D341Med (cell line): ENCODE measurements around the gene TAF13.

Experiments
- DNase-seq: peaks from one replicate; pipeline ENCODE4 v3.0.0; 2012; ENCODE audit warnings: low spot score

Gene TAF13

GRCh38 chr1:109075531-109076490 is at the start of gene TAF13:
TAF13 (minus strand) TSS chr1:109076003; CDS start chr1:109075947, 56 bp downstream.
- DNase-seq = peak; percentile 96

- DNase-seq = no peak
These were observed 44.6 kb upstream of the TAF13 start for GRCh38 chr1:109120356-109120755.

DNA sequence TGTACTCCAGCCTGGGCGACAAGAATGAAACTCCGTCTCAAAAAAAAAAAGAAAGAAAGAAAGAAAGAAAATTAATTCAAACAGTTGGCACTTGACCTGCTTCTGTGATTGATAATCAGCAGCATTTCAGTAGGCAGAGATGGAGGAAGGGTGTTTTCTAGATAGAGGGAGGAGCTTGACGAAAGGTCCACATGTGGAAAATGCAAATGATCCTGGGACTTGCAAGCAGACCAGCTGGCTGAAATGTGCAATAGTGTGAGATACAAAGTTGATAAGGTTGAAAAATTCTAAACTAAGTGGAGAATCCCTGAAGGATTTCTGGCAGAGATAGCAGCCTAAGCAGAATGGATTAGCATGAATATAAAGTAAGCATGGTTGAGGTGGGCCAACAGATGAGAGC is 42.3 kb upstream of the TAF13 start:
- no peak for DNase-seq

GRCh38 chr1:109116286-109116685 is 40.5 kb upstream of the TAF13 start:
- DNase-seq = no peak

DNA sequence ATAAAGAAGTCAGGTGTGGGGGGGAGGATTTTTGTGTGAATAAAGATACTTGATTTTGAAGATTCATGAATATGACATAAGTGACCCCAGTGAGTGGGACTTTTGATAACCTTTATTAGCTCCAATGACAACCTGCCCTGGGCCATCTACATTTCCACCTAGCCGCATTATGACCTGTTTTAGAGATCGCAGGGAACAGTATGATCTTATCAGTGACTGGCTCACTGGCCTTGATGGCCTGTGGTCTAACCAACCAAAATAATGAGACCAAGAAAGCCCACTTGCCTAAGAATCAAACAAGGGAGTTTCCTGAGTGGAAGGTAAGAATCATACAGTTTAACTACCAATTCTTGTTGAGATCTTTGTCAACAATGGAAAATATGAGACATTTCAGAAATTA is 39.9 kb upstream of the TAF13 start:
- no peak for DNase-seq

- no peak for DNase-seq
These were observed 38.5 kb upstream of the TAF13 start for GRCh38 chr1:109114342-109114674.

DNA sequence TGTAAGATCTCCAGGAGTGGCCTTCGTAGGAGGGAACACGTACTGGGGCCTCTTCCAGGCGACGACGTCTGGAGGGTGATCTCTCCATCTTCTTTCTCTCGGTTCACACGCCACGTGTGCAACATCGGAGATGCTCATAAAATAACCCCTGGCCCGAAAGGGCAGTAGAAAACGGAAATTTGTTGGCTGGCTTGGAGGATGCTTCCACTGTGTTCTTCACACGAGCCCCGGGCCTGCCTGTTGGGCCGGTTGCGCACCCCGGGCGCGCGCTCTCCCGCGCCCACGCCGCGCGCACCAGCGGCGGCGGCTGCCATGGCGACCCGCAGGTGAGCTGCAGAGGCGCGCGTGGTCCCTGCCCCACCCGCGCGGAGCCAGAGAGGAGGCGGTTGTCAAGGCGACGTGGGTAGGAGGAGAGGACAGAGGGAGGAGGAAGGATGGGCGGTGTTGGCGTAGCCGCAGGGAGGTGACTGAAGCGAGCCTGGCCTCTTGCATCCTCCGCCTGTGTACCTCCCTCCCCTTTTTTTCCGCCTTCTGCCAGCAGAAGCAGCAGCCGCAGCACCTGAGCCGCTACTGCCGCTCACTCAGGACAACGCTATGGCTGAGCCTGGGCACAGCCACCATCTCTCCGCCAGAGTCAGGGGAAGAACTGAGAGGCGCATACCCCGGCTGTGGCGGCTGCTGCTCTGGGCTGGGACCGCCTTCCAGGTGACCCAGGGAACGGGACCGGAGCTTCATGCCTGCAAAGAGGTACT is 38.0 kb upstream of the TAF13 start, which contains the start of gene ELAPOR1:
Gene ELAPOR1, plus strand, starts transcription at position 526 of the 752 bp plus-strand sequence. Its CDS starts 69 bp downstream, at position 595.
- peak; percentile 37 for DNase-seq

- peak; percentile 90 for DNase-seq
These were observed 37.0 kb upstream of the TAF13 start for GRCh38 chr1:109112652-109113285.

GRCh38 chr1:109112056-109112651 is 36.4 kb upstream of the TAF13 start:
- no peak for DNase-seq

- DNase-seq = no peak
These were observed 35.7 kb upstream of the TAF13 start for GRCh38 chr1:109111386-109112055.

DNA sequence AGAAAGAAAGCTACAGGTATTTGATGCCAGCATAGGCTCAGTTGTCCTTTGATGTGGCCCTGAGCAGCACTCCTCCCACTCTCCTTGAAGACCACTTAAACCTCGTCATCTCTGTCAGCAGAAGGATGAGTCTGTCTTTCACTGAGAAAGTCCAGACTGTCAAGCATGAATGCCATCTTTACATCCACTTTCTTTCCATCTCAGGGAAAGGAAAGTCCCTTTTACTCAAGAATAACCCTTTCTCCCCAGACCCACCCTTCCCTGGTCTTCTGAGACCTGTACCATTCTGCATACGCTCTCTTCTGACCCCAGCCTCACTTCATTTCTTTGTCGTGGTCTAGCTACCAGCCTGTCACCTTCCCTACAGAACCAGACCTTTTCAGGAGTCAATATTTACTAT is 34.1 kb upstream of the TAF13 start:
- no peak for DNase-seq

DNA sequence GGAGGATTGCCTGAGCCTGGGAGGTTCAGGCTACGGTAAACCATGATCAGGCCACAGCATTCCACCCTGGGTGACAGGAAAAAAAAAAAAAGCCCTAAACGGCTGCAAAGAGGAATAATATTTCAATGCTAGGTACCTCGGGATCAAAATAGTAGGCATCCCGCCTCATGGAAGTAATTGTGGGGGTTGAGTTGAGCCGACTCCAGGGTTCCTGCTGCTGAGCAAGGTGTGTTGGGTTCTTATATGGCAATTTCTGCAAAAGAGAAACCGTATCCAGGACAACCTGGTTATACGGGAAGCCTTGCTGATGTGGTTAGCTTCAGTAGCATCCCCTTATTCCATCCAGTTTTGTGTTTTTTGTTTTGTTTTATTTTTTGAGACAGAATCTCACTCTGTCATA is 32.0 kb upstream of the TAF13 start:
- no peak for DNase-seq

DNA sequence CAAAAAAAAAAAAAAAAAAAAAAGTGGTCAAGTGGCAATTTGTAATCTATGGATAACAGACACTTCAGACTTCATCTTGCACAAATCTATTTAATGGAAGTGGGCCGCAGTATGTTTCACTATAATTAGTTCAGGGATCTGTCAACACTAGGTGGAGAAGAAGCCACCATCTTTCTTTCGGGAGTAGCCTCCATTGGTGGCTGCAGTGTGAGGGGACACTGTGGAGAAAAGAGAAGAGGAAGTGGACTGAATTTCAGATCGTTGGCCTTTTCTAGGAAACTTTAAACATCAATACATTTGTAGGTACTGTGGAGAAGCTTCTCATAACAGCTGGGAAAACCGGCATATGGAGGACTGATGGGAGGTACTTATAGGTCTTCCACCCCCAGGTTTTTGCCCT is 30.1 kb upstream of the TAF13 start:
- DNase-seq = no peak

GRCh38 chr1:109104364-109105151 is 28.8 kb upstream of the TAF13 start:
- no peak for DNase-seq

DNA sequence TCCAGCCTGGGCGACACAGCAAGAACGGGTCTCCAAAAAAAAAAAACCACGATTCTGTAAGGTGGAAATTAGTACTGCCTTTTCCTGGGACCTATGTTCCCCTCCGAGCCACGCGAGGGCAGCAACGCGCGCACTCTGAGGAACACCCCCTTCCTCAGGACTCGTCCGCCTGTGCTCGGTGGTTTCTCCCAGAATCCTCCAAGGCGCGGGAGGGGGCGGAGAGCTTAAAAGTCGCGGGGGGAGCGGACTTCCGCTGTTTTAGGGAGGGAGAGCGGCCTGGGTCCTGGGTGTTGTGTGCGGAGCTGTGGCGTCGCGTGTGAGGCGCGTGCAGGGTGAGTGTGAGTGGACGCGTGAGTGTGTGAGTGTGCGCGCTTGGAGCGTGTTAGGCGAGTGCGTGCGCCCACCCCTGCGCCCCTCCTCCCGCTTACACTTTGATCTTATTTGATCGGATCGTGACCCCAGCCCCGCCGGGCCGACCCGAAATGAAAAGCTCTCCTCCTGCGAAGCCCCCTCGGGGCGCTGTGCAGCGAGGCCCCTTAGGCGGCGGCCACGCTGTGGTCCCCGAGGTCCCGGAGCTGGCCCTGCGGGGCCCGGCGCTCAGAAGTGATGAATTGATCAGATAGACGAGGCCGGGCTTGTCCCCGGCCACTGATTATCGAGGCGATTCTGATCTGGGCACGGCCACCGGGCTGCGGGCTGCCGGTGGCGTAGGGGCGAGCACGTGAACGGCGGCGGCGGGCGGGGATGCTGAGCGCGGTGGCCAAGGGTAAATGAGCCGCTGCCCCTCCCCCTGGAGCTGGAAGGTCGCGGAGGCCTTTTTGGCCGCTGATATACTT is 24.4 kb upstream of the TAF13 start:
- DNase-seq = peak; percentile 93

DNA sequence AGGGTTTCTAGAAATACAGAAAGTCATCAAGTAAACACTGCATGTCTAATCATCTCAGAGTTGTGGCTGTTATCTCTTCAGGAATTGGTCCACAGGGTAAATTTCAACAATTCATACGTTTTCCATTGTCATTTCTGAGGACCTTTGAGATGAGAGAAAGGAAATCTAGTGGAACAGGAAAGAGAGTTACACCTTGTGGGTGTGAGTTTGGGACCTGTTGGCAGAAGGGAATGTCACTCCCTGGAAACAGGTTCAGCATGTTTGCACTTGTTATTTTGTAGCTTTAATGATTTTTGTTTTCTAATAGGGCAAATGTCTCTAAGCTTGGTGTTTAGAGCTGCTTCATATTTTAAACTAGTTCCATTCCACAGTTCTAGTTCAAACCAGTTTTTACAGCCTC is 20.3 kb upstream of the TAF13 start:
- DNase-seq = no peak

GRCh38 chr1:109095631-109096030 is 19.8 kb upstream of the TAF13 start:
- DNase-seq = no peak

DNA sequence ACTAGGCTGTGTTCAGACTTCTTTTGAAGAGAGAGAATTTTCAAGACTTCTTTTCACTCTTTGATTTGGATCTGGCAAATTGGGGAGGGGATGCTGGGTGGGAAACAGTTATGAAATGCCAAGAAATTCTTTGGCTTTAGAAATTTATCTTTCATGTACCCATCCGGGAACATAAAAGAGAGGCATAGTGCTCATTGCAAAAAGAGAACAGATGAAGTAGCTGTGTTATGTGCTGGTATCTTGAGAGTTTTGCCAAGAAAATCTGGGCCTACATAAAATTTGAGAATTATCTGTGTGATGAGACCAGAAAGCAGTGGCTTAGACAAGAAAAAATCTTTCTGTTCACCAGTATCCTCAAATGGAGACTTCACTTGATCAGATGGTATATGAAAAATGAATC is 19.1 kb upstream of the TAF13 start:
- no peak for DNase-seq

DNA sequence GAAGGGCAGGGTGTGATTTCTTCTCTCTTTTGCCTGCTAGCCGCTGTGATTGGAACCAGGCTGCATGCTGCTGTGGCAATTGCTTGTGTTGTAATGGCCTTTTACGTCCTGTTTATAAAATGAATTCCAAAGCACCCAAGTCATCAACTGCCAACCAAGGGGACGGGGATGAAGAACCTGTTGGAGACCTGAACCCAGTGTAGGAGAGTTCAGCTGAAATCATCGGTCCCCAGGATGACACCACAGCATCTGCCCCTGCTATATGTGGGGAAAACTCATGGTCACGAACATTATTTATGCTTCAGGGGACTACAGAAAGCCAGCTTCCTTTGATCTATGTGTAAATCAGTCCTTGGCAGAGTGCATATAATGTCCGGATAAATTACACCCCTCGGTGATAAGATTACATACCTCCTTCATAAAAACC is 18.6 kb upstream of the TAF13 start:
- DNase-seq = no peak

DNA sequence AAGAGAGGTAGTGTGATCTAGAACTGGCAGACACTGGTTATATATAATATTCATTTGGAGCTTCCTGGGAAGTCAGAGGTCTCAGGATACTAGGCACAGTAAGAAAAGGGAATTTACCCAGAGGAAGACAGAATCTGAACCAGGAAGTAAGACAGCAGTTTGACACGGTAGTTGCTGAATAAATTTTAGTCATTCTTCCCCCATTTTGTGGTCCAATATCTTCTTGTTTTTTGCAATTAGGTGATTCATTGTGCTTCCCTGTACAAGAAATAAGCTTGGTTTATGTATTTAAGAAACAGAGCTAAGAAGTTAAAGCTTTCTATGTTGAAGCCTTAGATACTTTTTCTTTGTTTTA is 16.0 kb upstream of the TAF13 start:
- DNase-seq = no peak
